NCI-H2107 treated with DMSO at 0.1 percent for 48 hours (cell line): ENCODE data around the gene DNMT1.

Experiments
- DNase-seq: peaks from one replicate; lab custom pipeline; 2025; ENCODE audit not compliant: unreplicated experiment; lab: John Stamatoyannopoulos, UW

The DNMT1 gene

GRCh38 chr19:10115392-10116084 lies 79.2 kb downstream of the DNMT1 start:
- no peak for DNase-seq

- no peak for DNase-seq
These were observed 79.9 kb downstream of the DNMT1 start for GRCh38 chr19:10114651-10115391.

GRCh38 chr19:10113964-10114650 lies 80.6 kb downstream of the DNMT1 start:
- no peak for DNase-seq

GRCh38 chr19:10113592-10113963 lies 81.2 kb downstream of the DNMT1 start:
- DNase-seq, result no peak

GRCh38 chr19:10112895-10113591 lies 81.7 kb downstream of the DNMT1 start:
- no peak for DNase-seq

- no peak for DNase-seq
These were observed 82.6 kb downstream of the DNMT1 start for GRCh38 chr19:10112037-10112761.

DNA sequence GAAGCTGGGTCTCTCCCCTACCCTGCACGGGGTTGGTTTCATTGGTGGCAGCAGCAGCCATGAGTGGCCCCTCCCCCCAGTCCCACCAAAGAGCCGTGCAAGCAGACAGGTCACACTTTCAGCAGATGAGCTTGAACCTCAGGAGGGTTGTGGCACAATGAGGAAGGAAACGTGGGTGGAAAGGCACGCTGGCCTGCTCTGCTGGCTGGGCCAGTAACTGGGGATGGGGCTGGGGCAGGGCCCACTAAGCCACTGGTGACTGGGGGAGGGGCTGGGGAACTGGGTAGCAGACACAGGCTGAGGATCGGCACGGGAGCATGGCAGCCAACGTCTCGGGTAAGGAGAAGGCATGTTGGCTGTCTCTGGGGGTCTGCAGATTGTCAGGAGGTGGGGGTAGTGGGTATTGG lies 83.3 kb downstream of the DNMT1 start, which contains the start of gene P2RY11:
Gene P2RY11, plus strand, starts transcription at position 289 of the 407 bp plus-strand sequence. Its CDS starts 29 bp downstream, at position 318.
- DNase-seq, result no peak

DNA sequence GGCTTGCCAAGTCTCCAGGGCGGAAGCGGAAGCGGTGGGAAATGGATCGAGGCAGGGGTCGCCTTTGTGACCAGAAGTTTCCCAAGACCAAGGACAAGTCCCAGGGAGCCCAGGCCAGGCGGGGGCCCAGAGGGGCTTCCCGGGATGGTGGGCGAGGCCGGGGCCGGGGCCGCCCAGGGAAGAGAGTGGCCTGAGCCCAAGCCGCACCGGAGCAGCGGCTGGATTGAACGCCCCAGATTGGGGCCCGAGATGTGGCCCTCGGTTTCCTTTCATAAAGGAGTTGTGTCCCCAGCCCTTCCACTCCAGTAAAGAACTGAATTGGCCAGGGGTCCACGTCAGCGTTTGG lies 83.8 kb downstream of the DNMT1 start:
- no peak for DNase-seq

GRCh38 chr19:10110076-10110971 lies 84.4 kb downstream of the DNMT1 start:
- DNase-seq, result no peak

DNA sequence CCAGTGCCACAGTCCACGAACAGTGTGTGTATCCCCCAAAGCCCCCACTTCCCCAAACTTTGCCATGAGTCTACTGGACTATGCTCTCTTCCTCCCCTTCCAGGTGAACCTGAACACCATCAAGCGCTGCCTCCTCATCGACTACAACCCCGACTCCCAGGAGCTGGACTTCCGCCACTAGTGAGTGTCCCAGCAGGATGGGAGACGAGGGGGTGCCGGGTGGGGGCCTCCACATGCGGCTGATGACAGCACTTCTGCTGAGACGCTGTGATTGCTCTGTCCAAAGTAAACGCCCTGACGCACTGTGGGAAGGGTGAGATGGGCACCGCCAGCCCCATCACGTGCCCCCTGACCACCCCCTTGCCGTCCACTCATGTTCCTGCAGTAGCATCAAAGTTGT lies 85.2 kb downstream of the DNMT1 start:
- no peak for DNase-seq

- no peak for DNase-seq
These were observed 86.9 kb downstream of the DNMT1 start for GRCh38 chr19:10107817-10108367.

DNA sequence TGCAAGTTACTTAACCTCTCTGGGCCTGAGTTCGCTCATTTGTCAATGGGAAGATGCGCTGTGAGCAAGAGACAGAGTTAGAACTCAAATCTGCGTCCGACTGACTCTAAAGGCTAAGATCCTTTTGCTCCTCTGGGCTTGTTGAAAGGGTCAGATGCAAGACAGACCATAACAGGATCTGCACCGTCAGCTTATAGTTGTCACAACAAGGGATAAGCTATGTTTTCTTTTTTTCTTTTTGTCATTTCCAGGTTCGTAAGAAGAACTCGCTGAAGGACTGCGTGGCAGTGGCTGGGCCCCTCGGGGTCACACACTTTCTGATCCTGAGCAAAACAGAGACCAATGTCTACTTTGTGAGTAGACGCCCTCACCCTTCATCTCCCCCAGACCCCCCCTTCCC lies 87.5 kb downstream of the DNMT1 start:
- no peak for DNase-seq

GRCh38 chr19:10106100-10106936 lies 88.4 kb downstream of the DNMT1 start, which contains the start of gene PPAN:
Gene PPAN, plus strand, starts transcription at chr19:10106362. Its CDS starts 33 bp downstream, at chr19:10106395.
- DNase-seq, result peak; percentile 96

- DNase-seq, result no peak
These were observed 89.1 kb downstream of the DNMT1 start for GRCh38 chr19:10105509-10106099.

GRCh38 chr19:10104665-10105508 lies 89.9 kb downstream of the DNMT1 start:
- no peak for DNase-seq

DNA sequence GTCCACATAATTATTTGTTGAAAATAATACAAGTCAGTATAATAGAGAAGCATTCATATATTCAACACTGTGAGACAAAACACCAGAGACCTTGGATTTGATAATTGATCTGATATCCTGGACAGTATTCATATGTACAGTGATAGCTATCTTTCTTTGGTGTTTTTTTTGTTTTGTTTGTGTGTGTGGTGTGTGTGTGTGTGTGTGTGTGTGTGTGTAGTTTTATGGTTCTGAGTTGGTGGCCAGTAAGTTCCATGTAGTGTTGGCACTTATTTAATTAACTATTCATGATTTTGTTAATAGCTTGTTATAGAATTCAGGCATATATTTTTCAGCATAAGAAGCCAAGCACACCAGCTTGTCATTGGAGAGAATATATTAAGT lies 90.6 kb downstream of the DNMT1 start:
- DNase-seq, result no peak

- no peak for DNase-seq
These were observed 91.9 kb downstream of the DNMT1 start for GRCh38 chr19:10102787-10103236.
